Liver (tissue), 3 donors: ENCODE results near the gene ZBTB11.

ENCODE experiments used
- CTCF ChIP-seq: fragments of 150-350 bp; IDR thresholded peaks from 2 replicates; pipeline ENCODE4 v1.5.1; 2017; ENCODE audit warnings: improper control_type of control experiment, low read depth, low read length; ENCODE audit not compliant: missing input control
- HNF4A ChIP-seq, 2 donors: conservative IDR thresholded peaks; 2 replicates each; pipeline ENCODE4 v1.6.1; 2016; ENCODE audit warnings: antibody characterized with exemption in 2 of 2, mild to moderate bottlenecking in 2 of 2
- RXRA ChIP-seq, 2 donors: IDR thresholded peaks; 2 replicates each; pipeline ENCODE4 v1.6.1; 2017 to 2018; ENCODE audit warnings: antibody characterized with exemption in 2 of 2, mild to moderate bottlenecking in 1 of 2
- TF ChIP-seq, protein P1 (sequence below): IDR thresholded peaks from 2 replicates; pipeline ENCODE4 v1.6.1; 2016; ENCODE audit warnings: antibody characterized with exemption, mild to moderate bottlenecking
- donor health status: healthy.
- donor health status: healthy.

DNA sequence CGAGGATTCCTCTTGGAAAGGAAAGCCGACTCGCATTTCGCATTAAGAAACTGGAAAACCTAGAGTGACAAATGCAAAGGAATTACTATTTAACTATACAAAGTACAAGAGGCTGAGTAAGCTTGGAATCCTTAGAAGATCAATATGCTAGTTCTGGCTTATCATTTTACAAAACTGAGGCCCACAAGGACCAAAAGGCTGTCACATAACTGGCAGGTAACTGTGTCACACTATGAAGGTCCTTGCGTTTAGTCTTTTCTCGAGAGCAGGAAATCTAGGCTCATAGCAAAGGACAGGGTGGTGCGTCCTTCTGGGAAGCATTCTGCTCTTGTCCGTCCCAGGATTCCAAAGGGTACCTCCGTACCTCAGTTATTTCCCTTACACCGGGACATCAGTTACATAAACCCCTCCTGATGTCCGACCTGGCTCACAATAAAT lies 9.0 kb upstream of the ZBTB11 start:
- TF ChIP-seq CTCF (no peak), RXRA (IDR thresholded peaks at IDR 0.05) (no peak), HNF4A (conservative IDR thresholded peaks at IDR 0.05) (no peak)
- TF ChIP-seq, protein P1, sequence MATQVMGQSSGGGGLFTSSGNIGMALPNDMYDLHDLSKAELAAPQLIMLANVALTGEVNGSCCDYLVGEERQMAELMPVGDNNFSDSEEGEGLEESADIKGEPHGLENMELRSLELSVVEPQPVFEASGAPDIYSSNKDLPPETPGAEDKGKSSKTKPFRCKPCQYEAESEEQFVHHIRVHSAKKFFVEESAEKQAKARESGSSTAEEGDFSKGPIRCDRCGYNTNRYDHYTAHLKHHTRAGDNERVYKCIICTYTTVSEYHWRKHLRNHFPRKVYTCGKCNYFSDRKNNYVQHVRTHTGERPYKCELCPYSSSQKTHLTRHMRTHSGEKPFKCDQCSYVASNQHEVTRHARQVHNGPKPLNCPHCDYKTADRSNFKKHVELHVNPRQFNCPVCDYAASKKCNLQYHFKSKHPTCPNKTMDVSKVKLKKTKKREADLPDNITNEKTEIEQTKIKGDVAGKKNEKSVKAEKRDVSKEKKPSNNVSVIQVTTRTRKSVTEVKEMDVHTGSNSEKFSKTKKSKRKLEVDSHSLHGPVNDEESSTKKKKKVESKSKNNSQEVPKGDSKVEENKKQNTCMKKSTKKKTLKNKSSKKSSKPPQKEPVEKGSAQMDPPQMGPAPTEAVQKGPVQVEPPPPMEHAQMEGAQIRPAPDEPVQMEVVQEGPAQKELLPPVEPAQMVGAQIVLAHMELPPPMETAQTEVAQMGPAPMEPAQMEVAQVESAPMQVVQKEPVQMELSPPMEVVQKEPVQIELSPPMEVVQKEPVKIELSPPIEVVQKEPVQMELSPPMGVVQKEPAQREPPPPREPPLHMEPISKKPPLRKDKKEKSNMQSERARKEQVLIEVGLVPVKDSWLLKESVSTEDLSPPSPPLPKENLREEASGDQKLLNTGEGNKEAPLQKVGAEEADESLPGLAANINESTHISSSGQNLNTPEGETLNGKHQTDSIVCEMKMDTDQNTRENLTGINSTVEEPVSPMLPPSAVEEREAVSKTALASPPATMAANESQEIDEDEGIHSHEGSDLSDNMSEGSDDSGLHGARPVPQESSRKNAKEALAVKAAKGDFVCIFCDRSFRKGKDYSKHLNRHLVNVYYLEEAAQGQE, result no peak
